Esophagus muscularis mucosa (tissue), 4 donors: ENCODE results near the gene TRAPPC5.

ENCODE experiments used
- EP300 ChIP-seq: sonication (generic); formaldehyde crosslinking; IDR thresholded peaks from one replicate; pipeline ENCODE4 v1.6.1; 2017; ENCODE audit warnings: antibody characterized with exemption
- POLR2A ChIP-seq: fragments of 450-650 bp; IDR thresholded peaks from one replicate; pipeline ENCODE4 v1.6.1; 2017; ENCODE audit warnings: antibody characterized with exemption, moderate library complexity, mild to moderate bottlenecking, low read depth
- POLR2AphosphoS5 ChIP-seq, 2 donors: sonication (generic); formaldehyde crosslinking; IDR thresholded peaks; one replicate each; pipeline ENCODE4 v1.6.1; 2017; ENCODE audit warnings: antibody characterized with exemption in 2 of 2
- TF ChIP-seq, protein P1 (sequence below), 3 experiments: fragments of 200-600 bp in 2 of 3; fragments of 450-650 bp in 1 of 3; sonication (generic) in 2 of 3; IDR thresholded peaks; one replicate each; pipeline ENCODE4 v1.5.1; 2017 to 2019; ENCODE audit warnings: antibody characterized with exemption in 3 of 3, mild to moderate bottlenecking in 2 of 3, moderate library complexity in 1 of 3

DNA sequence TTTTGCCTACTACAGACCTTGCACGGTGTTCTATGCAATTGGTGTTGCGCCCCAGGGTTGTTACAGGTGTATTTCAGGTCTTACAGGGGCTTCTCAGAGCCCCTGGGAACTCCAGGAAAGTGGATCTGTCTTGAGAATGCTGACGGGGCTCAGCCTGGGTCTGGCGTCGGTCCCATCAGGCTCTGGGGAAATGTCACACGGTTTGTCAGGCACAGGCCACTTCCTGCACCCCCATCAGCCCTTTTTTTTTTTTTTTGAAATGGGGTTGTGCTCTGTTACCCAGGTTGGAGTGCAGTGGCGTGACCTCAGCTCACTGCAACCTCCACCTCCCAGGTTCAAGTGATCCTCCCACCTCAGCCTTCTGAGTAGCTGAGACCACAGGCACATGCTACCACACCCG lies 38.0 kb downstream of the TRAPPC5 start:
- TF ChIP-seq, protein P1, sequence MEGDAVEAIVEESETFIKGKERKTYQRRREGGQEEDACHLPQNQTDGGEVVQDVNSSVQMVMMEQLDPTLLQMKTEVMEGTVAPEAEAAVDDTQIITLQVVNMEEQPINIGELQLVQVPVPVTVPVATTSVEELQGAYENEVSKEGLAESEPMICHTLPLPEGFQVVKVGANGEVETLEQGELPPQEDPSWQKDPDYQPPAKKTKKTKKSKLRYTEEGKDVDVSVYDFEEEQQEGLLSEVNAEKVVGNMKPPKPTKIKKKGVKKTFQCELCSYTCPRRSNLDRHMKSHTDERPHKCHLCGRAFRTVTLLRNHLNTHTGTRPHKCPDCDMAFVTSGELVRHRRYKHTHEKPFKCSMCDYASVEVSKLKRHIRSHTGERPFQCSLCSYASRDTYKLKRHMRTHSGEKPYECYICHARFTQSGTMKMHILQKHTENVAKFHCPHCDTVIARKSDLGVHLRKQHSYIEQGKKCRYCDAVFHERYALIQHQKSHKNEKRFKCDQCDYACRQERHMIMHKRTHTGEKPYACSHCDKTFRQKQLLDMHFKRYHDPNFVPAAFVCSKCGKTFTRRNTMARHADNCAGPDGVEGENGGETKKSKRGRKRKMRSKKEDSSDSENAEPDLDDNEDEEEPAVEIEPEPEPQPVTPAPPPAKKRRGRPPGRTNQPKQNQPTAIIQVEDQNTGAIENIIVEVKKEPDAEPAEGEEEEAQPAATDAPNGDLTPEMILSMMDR (IDR thresholded peaks at IDR 0.05): no peak
- no peak for TF ChIP-seq POLR2AphosphoS5 (IDR thresholded peaks at IDR 0.05)
- no peak for TF ChIP-seq POLR2A
- no peak for TF ChIP-seq EP300
